NCI-H2227 treated with DMSO at 0.1 percent for 48 hours (cell line): ENCODE data around the gene SYNM.
"Not testable (repeated sequence)": the region's sequence is repeated elsewhere in the genome, so short reads cannot be mapped to it uniquely, and the experiment has no call there.

Experiments
- DNase-seq: peaks from one replicate; lab custom pipeline; 2025; lab: John Stamatoyannopoulos, UW

SYNM gene

DNA sequence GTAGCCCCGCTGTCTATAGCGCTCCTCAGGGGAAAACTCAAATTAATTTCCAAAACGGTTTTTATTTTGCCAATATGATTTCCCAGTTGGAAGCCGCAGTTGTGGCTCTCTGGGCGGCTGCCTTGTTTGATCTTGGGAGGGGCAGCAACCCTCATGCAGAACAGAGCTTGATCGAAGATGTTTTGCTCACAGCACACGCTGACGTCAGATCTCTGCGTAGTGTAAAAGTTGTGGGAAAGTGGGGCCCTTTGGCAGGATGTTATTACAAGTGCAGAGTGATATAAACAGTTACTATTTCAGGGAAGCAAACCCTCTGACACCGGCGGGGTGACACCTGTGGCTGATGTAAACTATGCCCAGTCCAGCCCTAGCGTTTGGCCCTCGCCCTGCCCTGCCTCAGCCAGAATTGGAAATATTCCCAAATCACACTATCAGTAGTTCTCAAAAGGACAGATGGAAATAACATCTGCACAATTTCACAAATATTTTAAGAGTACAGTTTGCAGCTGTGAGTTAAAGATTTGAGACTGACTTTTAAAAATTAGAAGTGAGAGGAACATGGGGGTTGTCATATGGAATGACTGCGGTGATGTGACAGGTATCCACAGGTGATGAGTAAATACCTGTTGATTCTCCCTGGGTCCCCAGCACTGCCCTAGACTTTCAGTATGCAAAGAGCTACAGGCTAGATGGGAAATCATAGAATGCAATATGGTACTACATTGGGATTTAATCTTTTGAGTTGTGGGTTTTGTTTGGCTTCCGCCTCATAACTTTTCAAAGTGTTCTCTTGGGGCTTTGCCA, 1.7 kb downstream of the SYNM start:
- no peak for DNase-seq

GRCh38 chr15:99108993-99109392, 4.1 kb downstream of the SYNM start:
- no peak for DNase-seq

- DNase-seq, result no peak
Measured at GRCh38 chr15:99109555-99110021, 4.7 kb downstream of the SYNM start.

GRCh38 chr15:99110093-99110492, 5.2 kb downstream of the SYNM start:
- no peak for DNase-seq

- DNase-seq, result no peak
Measured at GRCh38 chr15:99110581-99111320, 5.9 kb downstream of the SYNM start.

DNA sequence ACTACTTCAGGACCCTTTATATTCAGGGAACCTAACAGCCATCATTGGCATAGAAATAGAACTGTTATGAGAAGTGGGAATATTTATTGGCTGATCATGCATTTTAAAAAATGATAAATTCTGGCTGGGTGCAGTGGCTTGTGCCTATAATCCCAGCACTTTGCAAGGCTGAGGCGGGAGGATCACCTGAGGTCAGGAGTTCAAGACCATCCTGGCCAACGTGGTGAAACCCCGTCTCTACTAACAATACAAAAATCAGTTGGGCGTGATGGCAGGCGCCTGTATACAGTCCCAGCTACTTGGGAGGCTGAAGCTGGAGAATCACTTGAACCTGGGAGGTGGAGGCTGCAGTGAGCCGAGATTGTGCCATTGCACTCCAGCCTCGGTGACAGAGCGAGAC, 6.8 kb downstream of the SYNM start:
- not testable (repeated sequence) for DNase-seq

GRCh38 chr15:99113547-99114271, 8.8 kb downstream of the SYNM start:
- DNase-seq, result no peak

- no peak for DNase-seq
Measured at GRCh38 chr15:99114511-99115299, 9.8 kb downstream of the SYNM start.

DNA sequence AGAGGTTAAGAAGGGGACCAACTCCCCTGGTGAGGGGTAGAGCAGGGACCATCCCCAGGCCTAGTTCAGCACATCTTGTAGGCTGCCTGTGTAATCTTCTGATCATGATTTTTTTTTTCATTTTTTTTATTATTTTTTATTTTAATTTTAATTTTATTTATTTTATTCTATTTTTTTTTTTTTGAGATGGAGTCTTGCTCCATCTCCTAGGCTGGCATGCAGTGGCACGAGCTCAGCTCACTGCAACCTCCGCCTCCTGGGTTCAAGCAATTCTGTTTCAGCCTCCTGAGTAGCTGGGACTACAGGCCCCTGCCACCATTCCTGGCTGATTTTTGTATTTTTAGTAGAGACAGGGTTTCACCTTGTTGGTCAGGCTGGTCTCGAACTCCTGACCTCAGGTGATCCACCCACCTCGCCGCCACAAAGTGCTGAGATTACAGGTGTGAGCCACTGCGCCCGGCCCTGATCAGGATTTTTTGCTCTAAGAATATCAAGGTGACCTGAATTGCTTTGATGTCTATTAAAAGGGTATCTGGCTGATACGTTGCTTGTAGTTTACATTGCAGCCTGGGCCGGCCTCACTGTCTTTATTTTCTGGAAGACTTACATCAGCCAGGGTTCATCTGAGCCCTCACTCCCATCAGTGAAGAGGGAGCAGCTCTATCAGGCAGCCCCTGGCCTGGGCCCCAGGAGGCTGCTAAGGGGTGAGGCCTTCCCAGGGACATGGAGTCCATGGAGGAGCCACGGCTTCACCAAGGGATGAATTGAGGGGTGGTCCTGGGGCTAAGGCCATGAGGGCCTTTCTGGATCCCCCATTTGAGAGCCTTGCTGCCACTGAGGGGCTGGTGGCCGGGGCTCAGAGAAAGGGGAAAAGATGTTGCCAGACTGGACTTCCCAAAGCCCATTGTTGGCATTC, 10.7 kb downstream of the SYNM start:
- no peak for DNase-seq

GRCh38 chr15:99117111-99117510, 12.2 kb downstream of the SYNM start:
- no peak for DNase-seq

- DNase-seq, result no peak
Measured at GRCh38 chr15:99117563-99118257, 12.8 kb downstream of the SYNM start.

GRCh38 chr15:99118258-99118632, 13.4 kb downstream of the SYNM start:
- no peak for DNase-seq

GRCh38 chr15:99118801-99119546, 14.1 kb downstream of the SYNM start:
- DNase-seq, result no peak

- DNase-seq, result no peak
Measured at GRCh38 chr15:99120050-99120777, 15.3 kb downstream of the SYNM start.

DNA sequence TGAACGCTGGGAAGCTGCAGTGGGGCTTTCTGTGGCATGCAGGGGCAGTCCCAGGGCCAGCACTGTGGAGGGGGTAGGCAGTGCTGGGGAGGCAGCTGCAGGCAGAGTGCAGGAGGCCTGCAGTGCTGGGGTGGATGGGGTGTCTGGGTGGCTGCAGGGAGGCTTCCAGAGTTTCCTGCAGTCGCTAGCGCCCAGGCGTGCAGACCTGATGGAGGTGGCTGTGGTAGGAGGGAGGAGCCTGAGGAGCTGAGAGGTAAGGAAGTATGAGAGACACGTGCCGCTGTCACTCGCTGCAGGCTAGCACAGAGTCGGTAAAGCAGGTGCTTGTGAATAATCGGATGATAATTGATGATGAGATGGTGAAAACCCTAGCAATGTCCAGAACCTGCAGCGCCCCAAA, 16.3 kb downstream of the SYNM start:
- no peak for DNase-seq

DNA sequence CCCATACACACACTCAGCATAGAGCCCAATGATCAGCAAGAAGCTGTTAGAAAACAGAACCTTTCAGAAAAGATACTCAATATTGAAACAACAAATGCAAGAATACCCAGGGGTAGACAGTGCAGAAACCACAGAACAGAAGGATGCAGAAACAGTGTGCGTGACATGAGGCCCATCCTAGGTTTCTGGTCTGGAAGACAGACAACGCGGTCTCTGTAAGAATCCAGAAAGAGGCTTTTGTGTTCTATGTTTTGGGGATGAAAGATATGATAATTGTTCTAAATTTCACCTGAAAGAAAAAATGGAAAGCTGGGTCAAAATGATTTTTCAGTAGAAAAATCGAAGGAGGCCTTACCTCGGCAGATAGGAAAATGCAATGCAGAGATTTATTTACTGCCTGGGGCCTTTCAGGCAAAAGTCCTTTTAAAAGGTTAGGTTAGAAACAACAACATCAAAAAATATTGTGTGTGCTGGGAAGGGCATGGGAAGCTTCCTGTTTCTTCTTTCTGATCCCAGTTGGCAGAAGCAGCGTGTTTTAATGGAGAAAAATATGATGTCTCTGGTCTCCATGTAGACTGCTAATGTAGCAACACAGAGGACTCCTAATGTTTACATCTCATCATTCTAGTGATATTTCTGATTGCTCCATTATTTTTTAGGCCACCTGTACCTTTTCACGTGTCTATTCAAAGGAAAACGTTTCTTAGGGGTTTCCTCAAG, 17.0 kb downstream of the SYNM start:
- DNase-seq, result no peak

- DNase-seq, result no peak
Measured at GRCh38 chr15:99122831-99123712, 18.2 kb downstream of the SYNM start.
